ENCODE measurements around the gene LIPK.

LIPK gene

DNA sequence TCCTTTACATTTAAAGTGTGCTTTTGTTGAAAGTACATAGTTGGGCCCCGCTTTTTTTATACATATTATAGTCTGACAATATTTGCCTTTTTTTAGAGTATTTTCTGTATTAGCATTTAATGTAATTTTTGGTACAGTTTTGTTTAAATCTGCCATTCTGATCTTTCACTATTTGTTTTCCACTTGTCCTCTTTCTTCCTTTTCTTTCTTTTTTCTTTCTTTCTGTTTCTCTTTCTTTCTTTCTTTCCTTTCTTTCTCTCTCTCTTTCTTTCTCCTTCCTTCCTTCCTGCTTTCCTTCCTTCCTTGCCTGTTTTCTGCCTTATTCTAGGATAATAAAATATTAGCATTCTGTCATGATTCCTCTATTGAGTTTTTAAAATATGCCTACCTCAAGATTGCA is 9.5 kb downstream of the LIPK start:
- DNase-seq (ENCODE audit: low read depth, low spot score) = no peak
- TF ChIP-seq, protein P1, sequence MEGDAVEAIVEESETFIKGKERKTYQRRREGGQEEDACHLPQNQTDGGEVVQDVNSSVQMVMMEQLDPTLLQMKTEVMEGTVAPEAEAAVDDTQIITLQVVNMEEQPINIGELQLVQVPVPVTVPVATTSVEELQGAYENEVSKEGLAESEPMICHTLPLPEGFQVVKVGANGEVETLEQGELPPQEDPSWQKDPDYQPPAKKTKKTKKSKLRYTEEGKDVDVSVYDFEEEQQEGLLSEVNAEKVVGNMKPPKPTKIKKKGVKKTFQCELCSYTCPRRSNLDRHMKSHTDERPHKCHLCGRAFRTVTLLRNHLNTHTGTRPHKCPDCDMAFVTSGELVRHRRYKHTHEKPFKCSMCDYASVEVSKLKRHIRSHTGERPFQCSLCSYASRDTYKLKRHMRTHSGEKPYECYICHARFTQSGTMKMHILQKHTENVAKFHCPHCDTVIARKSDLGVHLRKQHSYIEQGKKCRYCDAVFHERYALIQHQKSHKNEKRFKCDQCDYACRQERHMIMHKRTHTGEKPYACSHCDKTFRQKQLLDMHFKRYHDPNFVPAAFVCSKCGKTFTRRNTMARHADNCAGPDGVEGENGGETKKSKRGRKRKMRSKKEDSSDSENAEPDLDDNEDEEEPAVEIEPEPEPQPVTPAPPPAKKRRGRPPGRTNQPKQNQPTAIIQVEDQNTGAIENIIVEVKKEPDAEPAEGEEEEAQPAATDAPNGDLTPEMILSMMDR (IDR thresholded peaks at IDR 0.05; ENCODE audit: low read depth, low read length) = no peak
- in situ Hi-C loops (cut with HindIII; ENCODE audit: low sequenced_read_pairs) = no loop called here
- no peak overlapping the region for H3K4me3 ChIP-seq (ENCODE audit: low read depth, low read length)

DNA sequence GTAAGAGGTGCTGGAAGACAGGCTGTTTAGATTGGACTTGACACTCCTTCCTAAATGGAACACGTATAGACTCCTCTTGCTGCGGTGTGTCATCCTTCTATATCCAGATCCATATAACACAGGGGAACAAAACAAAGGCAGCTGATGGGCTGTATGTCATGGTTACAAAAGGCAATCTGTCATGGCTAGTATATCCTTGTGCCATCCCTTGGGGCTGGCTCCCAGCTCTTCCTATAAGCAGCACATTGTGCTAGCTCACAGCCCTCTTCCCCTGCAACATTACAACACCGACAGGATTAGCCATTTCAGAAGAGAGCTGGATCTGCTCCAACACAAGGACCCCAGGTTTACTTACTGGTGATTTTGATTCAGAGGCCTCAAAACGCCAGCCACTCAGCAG is 15.3 kb downstream of the LIPK start:
- in situ Hi-C loops (cut with HindIII; ENCODE audit: low sequenced_read_pairs) = no loop called here
- TF ChIP-seq, protein P1 (IDR thresholded peaks at IDR 0.05; ENCODE audit: low read depth, low read length) = no peak
- no peak for DNase-seq (ENCODE audit: low read depth, low spot score)

DNA sequence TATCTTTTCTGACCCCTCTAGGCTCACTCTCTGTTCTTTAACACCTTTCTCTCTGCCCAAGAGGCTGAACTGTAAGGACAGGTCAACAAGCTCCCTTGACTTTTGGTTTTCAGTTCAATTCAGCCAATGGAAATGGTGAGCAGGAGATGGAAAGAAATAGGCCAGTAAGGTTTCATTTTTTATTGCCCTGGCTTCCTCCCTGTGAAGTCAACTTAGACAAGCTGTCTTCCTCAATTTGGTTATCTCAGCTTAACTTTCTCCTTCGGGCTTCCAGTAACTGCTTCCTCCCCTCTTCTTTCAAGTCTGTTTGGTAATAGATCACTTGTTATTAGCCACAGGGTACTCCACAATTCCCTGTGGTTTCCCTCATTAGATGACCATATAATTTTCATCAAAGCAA is 19.7 kb downstream of the LIPK start:
- no peak overlapping the region for H3K4me3 ChIP-seq (ENCODE audit: low read depth, low read length)
- TF ChIP-seq, protein P1 (IDR thresholded peaks at IDR 0.05; ENCODE audit: low read depth, low read length) = no peak
- in situ Hi-C loops (cut with HindIII; ENCODE audit: low sequenced_read_pairs) = no loop called here
- no peak for DNase-seq (ENCODE audit: low read depth, low spot score)

More for the DNA sequence above, 15.3 kb downstream of the LIPK start:
- H3K4me3 ChIP-seq (ENCODE audit: low read depth, low read length) = no peak overlapping the region

DNA sequence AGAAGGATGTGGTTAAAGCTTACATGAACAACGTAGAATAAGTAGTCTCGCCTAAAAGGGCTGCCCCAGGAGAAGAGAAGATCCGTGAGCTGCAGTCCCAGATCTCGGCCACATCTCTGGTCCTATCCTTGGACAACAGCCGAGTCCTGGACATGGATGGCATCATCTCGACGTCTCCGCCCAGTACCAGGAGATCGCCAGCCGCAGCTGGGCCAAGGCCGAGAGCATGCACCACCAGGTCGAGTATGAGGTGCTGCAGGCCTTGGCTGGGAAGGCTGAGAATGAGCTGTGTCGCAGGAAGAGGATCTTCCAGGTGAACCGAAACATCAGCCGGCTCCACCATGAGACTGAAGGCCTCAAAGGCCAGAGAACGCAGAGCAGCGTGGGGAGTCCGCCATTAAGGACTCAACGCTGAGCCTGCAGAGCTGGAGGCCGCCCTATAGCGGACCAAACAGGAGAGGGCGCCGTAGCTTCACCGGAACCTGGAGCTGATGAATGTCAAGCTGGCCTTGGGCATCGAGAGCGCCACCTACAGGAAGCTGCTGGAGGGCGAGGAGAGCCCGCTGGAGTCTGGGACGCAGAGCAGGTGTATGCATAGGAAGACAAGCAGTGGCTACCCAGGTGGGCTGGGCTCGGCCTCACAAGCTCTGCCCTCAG is 22.2 kb downstream of the LIPK start:
- in situ Hi-C loops (cut with HindIII; ENCODE audit: low sequenced_read_pairs) = no loop called here
- DNase-seq (ENCODE audit: low read depth, low spot score) = no peak
- TF ChIP-seq, protein P1 (IDR thresholded peaks at IDR 0.05; ENCODE audit: low read depth, low read length) = peak; percentile 31
- no peak overlapping the region for H3K4me3 ChIP-seq (ENCODE audit: low read depth, low read length)

DNA sequence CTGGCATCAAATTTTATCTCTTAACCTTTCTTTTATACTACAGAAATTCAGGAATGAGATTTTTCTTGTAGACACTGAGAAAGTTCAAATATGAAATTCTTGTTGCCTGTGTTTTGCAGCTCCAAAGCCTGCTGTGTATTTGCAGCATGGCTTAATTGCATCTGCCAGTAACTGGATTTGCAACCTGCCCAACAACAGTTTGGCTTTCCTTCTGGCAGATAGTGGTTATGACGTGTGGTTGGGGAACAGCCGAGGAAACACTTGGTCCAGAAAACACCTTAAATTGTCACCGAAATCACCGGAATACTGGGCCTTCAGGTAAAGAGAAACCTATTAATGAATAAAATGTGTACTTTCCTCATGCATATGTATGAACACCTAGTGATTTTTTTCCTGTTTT is 24.8 kb downstream of the LIPK start:
- in situ Hi-C loops (cut with HindIII; ENCODE audit: low sequenced_read_pairs) = no loop called here
- TF ChIP-seq, protein P1 (IDR thresholded peaks at IDR 0.05; ENCODE audit: low read depth, low read length) = no peak

GRCh38 chr10:88731296-88731695 is 25.2 kb downstream of the LIPK start:
- TF ChIP-seq, protein P1 (IDR thresholded peaks at IDR 0.05; ENCODE audit: low read depth, low read length) = no peak
- no peak overlapping the region for H3K4me3 ChIP-seq (ENCODE audit: low read depth, low read length)
- in situ Hi-C loops (cut with HindIII; ENCODE audit: low sequenced_read_pairs) = no loop called here
- no peak for DNase-seq (ENCODE audit: low read depth, low spot score)

More for the DNA sequence above, 24.8 kb downstream of the LIPK start:
- H3K4me3 ChIP-seq (ENCODE audit: low read depth, low read length) = no peak overlapping the region
- no peak for DNase-seq (ENCODE audit: low read depth, low spot score)
